A549 (cell line): ENCODE measurements around the gene HTRA1. TPM values are rescaled to one million over a fixed set of nuclear protein-coding genes. Genes with fewer than 3 reads are reported as not detected.

Experiments
- ATAC-seq, 2 experiments: fragments of 200-7000 bp in 1 of 2; fragments of >200 bp in 1 of 2; cut with Nextera tagmentation in 1 of 2; cut with Tn5 transposase in 1 of 2; 3 replicates each; pipeline versions ENCODE4 v1.8.0 to v1.9.1; 2018 to 2020; ENCODE audit warnings: mild to moderate bottlenecking in 1 of 2, moderate library complexity in 1 of 2
- CTCF ChIA-PET: fragments of 300-600 bp; sonication (Branson Sonifier 250); formaldehyde crosslinking; extraction: SDS; loops from one replicate; lab custom pipeline; 2021; ENCODE audit warnings: antibody characterized with exemption, inconsistent platforms; lab: Yijun Ruan, JAX
- POLR2A ChIA-PET: fragments of 350-600 bp; formaldehyde crosslinking; extraction: SDS; loops from one replicate; lab custom pipeline; 2021; ENCODE audit warnings: antibody characterized with exemption, inconsistent platforms; lab: Yijun Ruan, JAX
- DNase-seq, 2 experiments: peaks; one replicate each; pipeline versions ENCODE4 v3.0.0 to v3.0.0-alpha.2; 2011 to 2016; ENCODE audit warnings: low read depth in 1 of 2, low spot score in 1 of 2
- FAIRE-seq: peaks from 2 replicates; lab custom pipeline; 2011; peaks lifted over from hg19 to GRCh38; lab: Jason Lieb, UNC
- H3K27ac ChIP-seq, 2 experiments: fragments of >200 bp; sonication (Bioruptor Twin); formaldehyde crosslinking; 3 replicates each; pipeline ENCODE4 v1.5.1; 2016 to 2017
- H3K4me1 ChIP-seq: fragments of >200 bp; sonication (Bioruptor Twin); formaldehyde crosslinking; 3 replicates; pipeline ENCODE4 v1.6.1; 2016
- H3K4me2 ChIP-seq: fragments of >200 bp; sonication (Bioruptor Twin); formaldehyde crosslinking; 3 replicates; pipeline ENCODE4 v1.6.1; 2016
- H3K4me3 ChIP-seq: fragments of >200 bp; sonication (Bioruptor Twin); formaldehyde crosslinking; 3 replicates; pipeline ENCODE4 v1.5.1; 2016
- H3K9me3 ChIP-seq: fragments of >200 bp; sonication (Bioruptor Twin); formaldehyde crosslinking; 3 replicates; pipeline ENCODE4 v1.6.1; 2016
- CBX2 ChIP-seq: fragments of 200-600 bp; sonication (generic); IDR thresholded peaks from 2 replicates; pipeline ENCODE4 v1.6.1; 2016; ENCODE audit warnings: low read depth, mild to moderate bottlenecking, borderline replicate concordance
- CHD4 ChIP-seq: fragments of 200-600 bp; sonication (generic); IDR thresholded peaks from 2 replicates; pipeline ENCODE4 v1.6.1; 2016; ENCODE audit warnings: antibody characterized with exemption, mild to moderate bottlenecking, borderline replicate concordance
- ELK1 ChIP-seq: fragments of 150-350 bp; IDR thresholded peaks from 2 replicates; pipeline ENCODE4 v1.6.1; 2014; ENCODE audit warnings: low read depth, mild to moderate bottlenecking, low read length
- ESRRA ChIP-seq: fragments of 150-350 bp; IDR thresholded peaks from 2 replicates; pipeline ENCODE4 v1.6.1; 2014; ENCODE audit warnings: mild to moderate bottlenecking, low read length, borderline replicate concordance
- FOSB ChIP-seq: fragments of 250-450 bp; sonication (Bioruptor Pico); IDR thresholded peaks from 2 replicates; pipeline ENCODE4 v1.5.0; 2020; ENCODE audit warnings: mild to moderate bottlenecking, moderate library complexity
- FOSL2 ChIP-seq, 2 experiments: fragments of 450-650 bp in 1 of 2; fragments of >200 bp in 1 of 2; sonication (Bioruptor Twin) in 1 of 2; formaldehyde crosslinking; IDR thresholded peaks; 2 replicates each; pipeline versions ENCODE4 v1.5.0 to v1.6.1; 2016 to 2020; ENCODE audit warnings: mild to moderate bottlenecking in 1 of 2, moderate library complexity in 1 of 2
- HES2 ChIP-seq: fragments of >200 bp; sonication (Bioruptor Twin); formaldehyde crosslinking; IDR thresholded peaks from 2 replicates; pipeline ENCODE4 v1.6.1; 2016
- HEYL ChIP-seq: fragments of 250-450 bp; sonication (Bioruptor Pico); IDR thresholded peaks from 2 replicates; pipeline ENCODE4 v1.8.0; 2021; ENCODE audit warnings: mild to moderate bottlenecking, moderate library complexity
- HOXB13 ChIP-seq: fragments of 250-450 bp; sonication (Bioruptor Pico); IDR thresholded peaks from 2 replicates; pipeline ENCODE4 v1.5.0; 2020; ENCODE audit warnings: low read depth, mild to moderate bottlenecking, moderate library complexity
- HOXB5 ChIP-seq: fragments of 250-450 bp; sonication (Bioruptor Pico); IDR thresholded peaks from 2 replicates; pipeline ENCODE4 v1.5.0; 2020; ENCODE audit warnings: mild to moderate bottlenecking, moderate library complexity
- JUNB ChIP-seq: fragments of >200 bp; sonication (Bioruptor Twin); formaldehyde crosslinking; IDR thresholded peaks from 2 replicates; pipeline ENCODE4 v1.6.1; 2016
- KDM1A ChIP-seq: fragments of 200-600 bp; sonication (generic); IDR thresholded peaks from 2 replicates; pipeline ENCODE4 v1.6.1; 2016; ENCODE audit warnings: low read depth, mild to moderate bottlenecking
- MAFK ChIP-seq: fragments of 450-650 bp; IDR thresholded peaks from 2 replicates; pipeline ENCODE4 v1.6.1; 2014; ENCODE audit not compliant: partially characterized antibody
- MAX ChIP-seq: IDR thresholded peaks from 2 replicates; pipeline ENCODE4 v1.6.1; 2012
- MAZ ChIP-seq: fragments of 150-350 bp; IDR thresholded peaks from 2 replicates; pipeline ENCODE4 v1.6.1; 2014; ENCODE audit warnings: antibody characterized with exemption, low read depth, low read length, borderline replicate concordance
- MYC ChIP-seq: IDR thresholded peaks from 2 replicates; pipeline ENCODE4 v1.6.1; 2012; ENCODE audit warnings: mild to moderate bottlenecking, inconsistent platforms, low read length, improper control_type of control experiment, borderline replicate concordance
- PHF8 ChIP-seq: fragments of 200-600 bp; sonication (generic); IDR thresholded peaks from 2 replicates; pipeline ENCODE4 v1.6.1; 2016; ENCODE audit warnings: low read depth, mild to moderate bottlenecking, antibody characterized with exemption, moderate library complexity, borderline replicate concordance
- RAD21 ChIP-seq, 2 experiments: fragments of >200 bp in 1 of 2; sonication (Bioruptor Twin) in 1 of 2; formaldehyde crosslinking in 1 of 2; IDR thresholded peaks in 1 of 2; conservative IDR thresholded peaks in 1 of 2; 2 replicates in 1 of 2; 3 replicates in 1 of 2; pipeline ENCODE4 v1.6.1; 2012 to 2018; ENCODE audit warnings: inconsistent platforms in 1 of 2
- RNF2 ChIP-seq: fragments of 200-600 bp; sonication (generic); IDR thresholded peaks from 2 replicates; pipeline ENCODE4 v1.6.1; 2016; ENCODE audit warnings: low read depth, mild to moderate bottlenecking, antibody characterized with exemption, moderate library complexity, borderline replicate concordance
- SMC3 ChIP-seq: fragments of >200 bp; sonication (Bioruptor Twin); formaldehyde crosslinking; IDR thresholded peaks from 3 replicates; pipeline ENCODE4 v1.6.1; 2018; ENCODE audit warnings: inconsistent platforms
- SREBF2 ChIP-seq: fragments of 450-650 bp; IDR thresholded peaks from 2 replicates; pipeline ENCODE4 v1.6.1; 2014; ENCODE audit warnings: mild to moderate bottlenecking, moderate library complexity
- TFCP2L1 ChIP-seq: fragments of 250-450 bp; sonication (Bioruptor Pico); IDR thresholded peaks from 2 replicates; pipeline ENCODE4 v1.5.0; 2021; ENCODE audit warnings: mild to moderate bottlenecking
- ZFP36 ChIP-seq: fragments of 450-650 bp; IDR thresholded peaks from 2 replicates; pipeline ENCODE4 v1.6.1; 2014; ENCODE audit warnings: borderline replicate concordance; ENCODE audit not compliant: partially characterized antibody
- ZSCAN20 ChIP-seq: fragments of 250-450 bp; sonication (Bioruptor Pico); IDR thresholded peaks from 2 replicates; pipeline ENCODE4 v1.8.0; 2022; ENCODE audit warnings: mild to moderate bottlenecking, moderate library complexity
- WGBS: methylation state at CpG from one replicate; pipeline ENCODE4 v1.1.6; 2017; ENCODE audit errors: missing lambda C conversion rate; 5-methylcytosine and 5-hydroxymethylcytosine counted together
- polyA plus RNA-seq, 4 experiments: library from polyadenylated mRNA; depleted of rRNA in 3 of 4; stranded (reverse); fragments of >200 nt; fragmentation: RNase III in 1 of 4; extraction: RNeasy Plus Mini Kit Qiagen cat#74134 plus additional on column Dnase treatment in 1 of 4; gene quantifications; 2 replicates in 3 of 4; 3 replicates in 1 of 4; pipeline ENCODE4 v1.2.3, GENCODE V29; 2011 to 2017

The HTRA1 gene
- polyA plus RNA-seq, 2 of the 4 experiments (the other 2 are of a cell fraction), result 50.7 to 65.6 TPM

- no peaks in the 10 kb centered on the region for H3K9me3 ChIP-seq
- FAIRE-seq, result no peak
- ChIA-PET CTCF (interaction anchor here (0.6 to 5.7 kb wide), 8 partner anchors 11 to 144 kb away, joined by 3 to 48 read pairs (median 3); partner anchors contain the start of gene HTRA1), POLR2A (interaction anchor here (0.8 to 1.0 kb wide), 2 partner anchors 27 to 379 kb away, joined by 3 read pairs; no protein-coding TSS in a partner anchor)
- DNase-seq, result peak; percentile 58 to 78
- ATAC-seq, result peak; percentile 92 to 93
- peak overlapping the region; percentile 30 to 52; a peak in 3 of 6 replicates for H3K27ac ChIP-seq
- peak; percentile 30; the same call in 1 of the 2 replicates for TF ChIP-seq JUNB
- no peak for TF ChIP-seq FOSL2 (IDR thresholded peaks at IDR 0.05)
- TF ChIP-seq FOSL2 (CRISPR knock-in tag; IDR thresholded peaks at IDR 0.05), result peak; percentile 60
- TF ChIP-seq MYC, result no peak
- no peak for TF ChIP-seq HOXB13
- 0 out of 3 replicates have a peak, but pooled peaks have one; percentile 6 for TF ChIP-seq SMC3
- WGBS, result 15% methylated on average over 7 of the region's 7 CpGs
- no peak overlapping the region for H3K4me3 ChIP-seq
- H3K4me2 ChIP-seq, result peak overlapping the region; percentile 52
- peaks cover 16% of the 10 kb centered on the region; the same call in 2 of the 3 replicates for H3K4me1 ChIP-seq
Measured at GRCh38 chr10:122441961-122442360, 19.4 kb upstream of the HTRA1 start.

GRCh38 chr10:122445469-122445868 is 15.9 kb upstream of the HTRA1 start:
- no peak for TF ChIP-seq MAFK
- no peak for TF ChIP-seq HOXB5 (CRISPR knock-in tag)
- no peak for TF ChIP-seq SMC3
- TF ChIP-seq TFCP2L1 (CRISPR knock-in tag), result no peak
- TF ChIP-seq ELK1, result no peak
- no peak for TF ChIP-seq PHF8
- no peak for TF ChIP-seq HEYL (CRISPR knock-in tag)
- no peak for TF ChIP-seq MAZ
- no peak for TF ChIP-seq CBX2
- TF ChIP-seq FOSB (CRISPR knock-in tag), result no peak
- TF ChIP-seq HES2, result no peak
- no peak for TF ChIP-seq KDM1A
- no peak for TF ChIP-seq ZFP36
- TF ChIP-seq MAX, result no peak
- no peak for TF ChIP-seq RNF2
- TF ChIP-seq ESRRA, result no peak
- no peak for TF ChIP-seq CHD4
- TF ChIP-seq ZSCAN20 (CRISPR knock-in tag), result no peak
- TF ChIP-seq SREBF2, result no peak
- no peak for TF ChIP-seq RAD21 (conservative IDR thresholded peaks at IDR 0.05 in 1 of 2, IDR thresholded peaks at IDR 0.05 in 1 of 2)
- Histone ChIP-seq H3K4me2 (no peak overlapping the region), H3K4me3 (no peak overlapping the region), H3K27ac (no peak overlapping the region), H3K4me1 (peaks cover 16% of the 10 kb centered on the region; the same call in 2 of the 3 replicates), H3K9me3 (no peaks in the 10 kb centered on the region)
- FAIRE-seq (no peak), ATAC-seq (no peak), DNase-seq (no peak)
- ChIA-PET POLR2A (no interaction called here), CTCF (interaction anchor here (1.7 to 1.9 kb wide), 2 partner anchors 10 to 147 kb away, joined by 5 read pairs; no protein-coding TSS in a partner anchor)
- 90% methylated on average over 1 of the region's 1 CpG for WGBS
